Neural progenitor cell (in vitro differentiated cells): Measurements from ENCODE around the gene GOLGA3. TPM values are rescaled to one million over a fixed set of nuclear protein-coding genes. Genes with fewer than 3 reads are reported as not detected.
"Not testable (repeated sequence)": the region's sequence is repeated elsewhere in the genome, so short reads cannot be mapped to it uniquely, and the experiment has no call there.

Experiments used
- DNase-seq: peaks from one replicate; pipeline ENCODE4 v3.0.0-alpha.2; 2016; ENCODE audit warnings: low spot score
- H2AFZ ChIP-seq: fragments of 200-600 bp; sonication (generic); replicated peaks from 2 replicates; pipeline ENCODE4 v1.6.1; 2016; ENCODE audit warnings: antibody characterized with exemption
- H3F3A ChIP-seq: fragments of 200-600 bp; sonication (generic); 2 replicates; pipeline ENCODE4 v1.6.1; 2016; ENCODE audit warnings: antibody characterized with exemption, low read depth
- H3K27ac ChIP-seq: fragments of 200-600 bp; sonication (generic); 2 replicates; pipeline ENCODE4 v1.5.1; 2016; ENCODE audit warnings: mild to moderate bottlenecking
- H3K27me3 ChIP-seq: fragments of 200-600 bp; sonication (generic); 2 replicates; pipeline ENCODE4 v1.6.1; 2016; ENCODE audit warnings: mild to moderate bottlenecking, moderate library complexity
- H3K36me3 ChIP-seq: fragments of 200-600 bp; sonication (generic); 2 replicates; pipeline ENCODE4 v1.5.1; 2016
- H3K4me1 ChIP-seq: fragments of 200-600 bp; sonication (generic); 2 replicates; pipeline ENCODE4 v1.6.1; 2016; ENCODE audit warnings: mixed run types
- H3K4me2 ChIP-seq: fragments of 200-600 bp; sonication (generic); 2 replicates; pipeline ENCODE4 v1.6.1; 2016
- H3K4me3 ChIP-seq: fragments of 200-600 bp; sonication (generic); 2 replicates; pipeline ENCODE4 v1.5.1; 2016
- H3K79me2 ChIP-seq: fragments of 200-600 bp; sonication (generic); 2 replicates; pipeline ENCODE4 v1.6.1; 2016; ENCODE audit warnings: low read depth
- H3K9ac ChIP-seq: fragments of 200-600 bp; sonication (generic); 2 replicates; pipeline ENCODE4 v1.6.1; 2016
- H3K9me3 ChIP-seq: fragments of 200-600 bp; sonication (generic); 2 replicates; pipeline ENCODE4 v1.5.1; 2016; ENCODE audit warnings: low read depth
- H4K20me1 ChIP-seq: fragments of 200-600 bp; sonication (generic); 2 replicates; pipeline ENCODE4 v1.6.1; 2016; ENCODE audit warnings: low read depth
- H3K27ac Mint-ChIP-seq: 3 replicates; pipeline ENCODE4 v1.8.0; 2021; ENCODE audit warnings: mixed read lengths
- H3K27me3 Mint-ChIP-seq: 2 replicates; pipeline ENCODE4 v1.8.0; 2022; ENCODE audit warnings: low read depth, mild to moderate bottlenecking, inconsistent platforms, moderate library complexity, mixed read lengths; ENCODE audit not compliant: insufficient read depth
- H3K36me3 Mint-ChIP-seq: 3 replicates; pipeline ENCODE4 v1.8.0; 2021; ENCODE audit warnings: mixed read lengths
- H3K4me1 Mint-ChIP-seq: 3 replicates; pipeline ENCODE4 v1.8.0; 2021; ENCODE audit warnings: mixed read lengths
- H3K4me3 Mint-ChIP-seq: 3 replicates; pipeline ENCODE4 v1.8.0; 2021; ENCODE audit warnings: mild to moderate bottlenecking, moderate library complexity, mixed read lengths
- H3K9me3 Mint-ChIP-seq: 3 replicates; pipeline ENCODE4 v1.8.0; 2020; ENCODE audit warnings: mixed read lengths
- EZH2 ChIP-seq: fragments of 200-600 bp; sonication (generic); IDR thresholded peaks from 2 replicates; pipeline ENCODE4 v1.6.1; 2017; ENCODE audit warnings: antibody characterized with exemption, mild to moderate bottlenecking, moderate library complexity
- EZH2phosphoT487 ChIP-seq: fragments of 200-600 bp; sonication (generic); IDR thresholded peaks from 2 replicates; pipeline ENCODE4 v1.6.1; 2017; ENCODE audit warnings: antibody characterized with exemption
- total RNA-seq: library from RNA; depleted of rRNA; stranded (reverse); fragments of >200 nt; gene quantifications from 2 replicates; pipeline ENCODE4 v1.2.3, GENCODE V29; 2015; ENCODE audit warnings: low replicate concordance
- TF ChIP-seq, protein P1 (sequence below): fragments of 200-600 bp; sonication (generic); IDR thresholded peaks from 2 replicates; pipeline ENCODE4 v1.5.1; 2017; ENCODE audit warnings: antibody characterized with exemption, mild to moderate bottlenecking

GOLGA3 gene
- total RNA-seq, 1 donor from 2014 or later = 8.5 TPM

- H3K27ac ChIP-seq = no peak overlapping the region
- no peak overlapping the region for H3K9ac ChIP-seq
- Mint-ChIP-seq H3K27ac (no peak overlapping the region), H3K4me1 (no peaks in the 10 kb centered on the region), H3K36me3 (peaks cover 42% of the 10 kb centered on the region), H3K9me3 (peaks cover 6% of the 10 kb centered on the region), H3K4me3 (no peak overlapping the region), H3K27me3 (peaks cover 3% of the 10 kb centered on the region)
- H3K4me1 ChIP-seq = no peaks in the 10 kb centered on the region
- no peak for TF ChIP-seq EZH2phosphoT487
- TF ChIP-seq, protein P1, sequence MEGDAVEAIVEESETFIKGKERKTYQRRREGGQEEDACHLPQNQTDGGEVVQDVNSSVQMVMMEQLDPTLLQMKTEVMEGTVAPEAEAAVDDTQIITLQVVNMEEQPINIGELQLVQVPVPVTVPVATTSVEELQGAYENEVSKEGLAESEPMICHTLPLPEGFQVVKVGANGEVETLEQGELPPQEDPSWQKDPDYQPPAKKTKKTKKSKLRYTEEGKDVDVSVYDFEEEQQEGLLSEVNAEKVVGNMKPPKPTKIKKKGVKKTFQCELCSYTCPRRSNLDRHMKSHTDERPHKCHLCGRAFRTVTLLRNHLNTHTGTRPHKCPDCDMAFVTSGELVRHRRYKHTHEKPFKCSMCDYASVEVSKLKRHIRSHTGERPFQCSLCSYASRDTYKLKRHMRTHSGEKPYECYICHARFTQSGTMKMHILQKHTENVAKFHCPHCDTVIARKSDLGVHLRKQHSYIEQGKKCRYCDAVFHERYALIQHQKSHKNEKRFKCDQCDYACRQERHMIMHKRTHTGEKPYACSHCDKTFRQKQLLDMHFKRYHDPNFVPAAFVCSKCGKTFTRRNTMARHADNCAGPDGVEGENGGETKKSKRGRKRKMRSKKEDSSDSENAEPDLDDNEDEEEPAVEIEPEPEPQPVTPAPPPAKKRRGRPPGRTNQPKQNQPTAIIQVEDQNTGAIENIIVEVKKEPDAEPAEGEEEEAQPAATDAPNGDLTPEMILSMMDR = no peak
- no peaks in the 10 kb centered on the region for H3K9me3 ChIP-seq
- H4K20me1 ChIP-seq = no peaks in the 10 kb centered on the region
- no peak for DNase-seq
- no peaks in the 10 kb centered on the region for H3K79me2 ChIP-seq
- H3K36me3 ChIP-seq = no peaks in the 10 kb centered on the region
- H3K27me3 ChIP-seq = no peaks in the 10 kb centered on the region
- no peak overlapping the region for H2AFZ ChIP-seq
- no peak overlapping the region for H3K4me2 ChIP-seq
- no peaks in the 10 kb centered on the region for H3F3A ChIP-seq
- no peak overlapping the region for H3K4me3 ChIP-seq
Observed at GRCh38 chr12:132812631-132813305, 15.9 kb downstream of the GOLGA3 start.

- H3K9me3 Mint-ChIP-seq, H3K4me3 Mint-ChIP-seq: not testable (repeated sequence)
- peaks cover 53% of the 10 kb centered on the region for H3K36me3 Mint-ChIP-seq
Observed at GRCh38 chr12:132809391-132809790, 19.3 kb downstream of the GOLGA3 start.

DNA sequence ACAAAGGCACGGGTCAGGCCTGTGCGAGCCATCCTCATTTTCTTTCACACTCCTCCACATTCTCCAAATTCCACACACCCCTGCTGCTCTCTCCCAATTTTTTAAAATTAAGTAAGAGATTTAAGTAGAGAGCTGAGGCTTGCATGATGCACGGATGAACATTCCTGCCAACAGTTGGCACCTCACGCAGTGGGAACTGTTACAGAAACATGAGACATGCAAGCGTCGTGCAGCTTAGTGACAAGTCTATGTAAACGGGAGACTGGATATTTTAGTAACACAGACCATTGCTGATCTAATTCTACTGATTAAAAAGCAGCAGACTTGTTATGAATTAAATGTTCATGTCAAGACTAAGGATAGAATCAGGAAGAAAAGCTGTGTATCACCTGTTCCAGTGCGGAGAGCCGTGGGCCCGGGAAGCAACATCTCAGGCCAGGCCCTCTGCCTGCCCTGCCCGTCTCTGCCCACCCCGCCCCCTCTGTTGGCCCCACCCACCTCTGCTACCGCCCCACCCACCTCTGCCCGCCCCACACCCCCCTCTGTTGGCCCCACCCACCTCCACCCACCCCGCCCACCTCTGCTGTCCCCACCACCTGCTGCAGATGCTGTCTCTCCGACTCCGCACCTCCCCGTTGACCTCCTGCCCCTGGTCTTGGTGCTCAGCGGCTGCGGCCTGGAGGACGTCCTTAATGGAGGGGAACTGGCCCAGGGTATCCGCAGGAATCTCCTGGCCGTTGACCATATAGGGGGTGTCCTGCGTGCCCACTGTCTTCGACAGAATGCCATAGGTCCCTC is 21.2 kb downstream of the GOLGA3 start:
- H3F3A ChIP-seq = no peaks in the 10 kb centered on the region
- Mint-ChIP-seq H3K36me3 (peaks cover 54% of the 10 kb centered on the region), H3K4me3 (no peak overlapping the region), H3K27me3 (peaks cover 4% of the 10 kb centered on the region), H3K27ac (no peak overlapping the region), H3K9me3 (peaks cover 6% of the 10 kb centered on the region), H3K4me1 (no peaks in the 10 kb centered on the region)
- no peak overlapping the region for H2AFZ ChIP-seq
- DNase-seq = no peak
- H3K27ac ChIP-seq = no peak overlapping the region
- no peaks in the 10 kb centered on the region for H3K9me3 ChIP-seq
- H3K4me3 ChIP-seq = no peak overlapping the region
- no peaks in the 10 kb centered on the region for H3K4me1 ChIP-seq
- H3K27me3 ChIP-seq = no peaks in the 10 kb centered on the region
- TF ChIP-seq, protein P1 = no peak
- TF ChIP-seq EZH2phosphoT487 = no peak
- TF ChIP-seq EZH2 = no peak
- H3K79me2 ChIP-seq = no peaks in the 10 kb centered on the region
- H4K20me1 ChIP-seq = peaks cover 4% of the 10 kb centered on the region
- no peaks in the 10 kb centered on the region for H3K36me3 ChIP-seq
- no peak overlapping the region for H3K4me2 ChIP-seq
- H3K9ac ChIP-seq = no peak overlapping the region

More at GRCh38 chr12:132809391-132809790, 19.3 kb downstream of the GOLGA3 start:
- H3K4me1 ChIP-seq, H3K36me3 ChIP-seq, H3K4me1 Mint-ChIP-seq, H3K27me3 Mint-ChIP-seq, H3K4me3 ChIP-seq, H2AFZ ChIP-seq, H4K20me1 ChIP-seq, H3K9me3 ChIP-seq, H3K4me2 ChIP-seq, H3K9ac ChIP-seq, H3K27ac ChIP-seq, H3K27me3 ChIP-seq, H3K79me2 ChIP-seq, H3F3A ChIP-seq, H3K27ac Mint-ChIP-seq, DNase-seq: not testable (repeated sequence)
- TF ChIP-seq, protein P1 = peak; percentile 37
